A673 (cell line): Measurements from ENCODE around the gene ASXL1. TPM values are rescaled to one million over a fixed set of nuclear protein-coding genes. Genes with fewer than 3 reads are reported as not detected.

Experiments used
- BruUV-seq: library from RNA; stranded (reverse); fragments of 400-500 nt; replicated peaks from 2 replicates; lab custom pipeline; 2021; lab: Mats Ljungman, UMichigan
- CTCF ChIA-PET: fragments of 300-600 bp; sonication (Branson Sonifier 250); formaldehyde crosslinking; loops from one replicate; lab custom pipeline; 2022; ENCODE audit warnings: antibody characterized with exemption; lab: Charles Lee
- POLR2A ChIA-PET: fragments of 300-600 bp; sonication (Branson Sonifier 250); formaldehyde crosslinking; loops from one replicate; lab custom pipeline; 2022; ENCODE audit warnings: antibody characterized with exemption; ENCODE audit not compliant: low non-redundant PET; lab: Charles Lee
- DNase-seq: peaks from one replicate; pipeline ENCODE4 v3.0.0-alpha.2; 2015; ENCODE audit warnings: low spot score
- H3K27ac ChIP-seq: fragments of 200-600 bp; sonication (generic); 2 replicates; pipeline ENCODE4 v1.5.1; 2016; ENCODE audit warnings: mixed run types, low read depth, mild to moderate bottlenecking, mixed read lengths, antibody characterized with exemption, low read length; ENCODE audit not compliant: poor library complexity, severe bottlenecking
- H3K27me3 ChIP-seq: fragments of 200-600 bp; sonication (generic); replicated peaks from 2 replicates; pipeline ENCODE4 v1.6.1; 2017; ENCODE audit warnings: mixed run types, low read depth, mild to moderate bottlenecking, mixed read lengths, antibody characterized with exemption, low read length; ENCODE audit not compliant: insufficient read depth, poor library complexity
- H3K36me3 ChIP-seq: fragments of 200-600 bp; sonication (generic); 2 replicates; pipeline ENCODE4 v1.6.1; 2016; ENCODE audit warnings: mixed run types, mild to moderate bottlenecking, mixed read lengths, antibody characterized with exemption, low read length; ENCODE audit not compliant: insufficient read depth, poor library complexity, severe bottlenecking
- H3K4me1 ChIP-seq: fragments of 200-600 bp; sonication (generic); 2 replicates; pipeline ENCODE4 v1.6.1; 2017; ENCODE audit warnings: mixed run types, mild to moderate bottlenecking, mixed read lengths, antibody characterized with exemption, low read length; ENCODE audit not compliant: insufficient read depth, poor library complexity, severe bottlenecking
- H3K4me3 ChIP-seq: fragments of 200-600 bp; sonication (generic); 2 replicates; pipeline ENCODE4 v1.5.1; 2016; ENCODE audit warnings: low read depth, mixed run types, mild to moderate bottlenecking, mixed read lengths, low read length; ENCODE audit not compliant: poor library complexity, severe bottlenecking
- H3K9me3 ChIP-seq: fragments of 200-600 bp; sonication (generic); 2 replicates; pipeline ENCODE4 v1.6.1; 2016; ENCODE audit warnings: mixed run types, low read depth, mild to moderate bottlenecking, mixed read lengths, antibody characterized with exemption, low read length; ENCODE audit not compliant: poor library complexity, severe bottlenecking
- CTCF ChIP-seq: fragments of 300-800, 200-600 bp; sonication (generic); conservative IDR thresholded peaks from 2 replicates; pipeline ENCODE4 v1.5.1; 2017; ENCODE audit warnings: low read depth, mild to moderate bottlenecking, antibody characterized with exemption, low read length, moderate library complexity, mixed read lengths
- EZH2 ChIP-seq: fragments of 200-600 bp; sonication (generic); IDR thresholded peaks from 2 replicates; pipeline ENCODE4 v1.6.1; 2017; ENCODE audit warnings: borderline replicate concordance, low read depth, mild to moderate bottlenecking, mixed read lengths, antibody characterized with exemption, low read length; ENCODE audit not compliant: poor library complexity, severe bottlenecking
- intact Hi-C: fragments of 100-400 bp; cut with micrococcal nuclease; formaldehyde crosslinking; loops from one replicate; pipeline ENCODE4 v1.10.0; 2022; ENCODE audit not compliant: unreplicated experiment
- total RNA-seq: library from RNA; stranded (reverse); gene quantifications from 2 replicates; pipeline ENCODE4 v1.2.3, GENCODE V29; 2021

The ASXL1 gene
- total RNA-seq, 1 experiment from 2014 or later, result 101 TPM

GRCh38 chr20:32433311-32434021, 75.3 kb downstream of the ASXL1 start:
- Histone ChIP-seq H3K27me3 (no peaks in the 10 kb centered on the region), H3K9me3 (no peaks in the 10 kb centered on the region), H3K4me1 (no peaks in the 10 kb centered on the region), H3K27ac (no peak overlapping the region), H3K36me3 (peaks cover 99% of the 10 kb centered on the region), H3K4me3 (no peak overlapping the region)
- DNase-seq, result no peak
- TSS peak; percentile 21 for BruUV-seq
- ChIA-PET POLR2A (no interaction called here), CTCF (no interaction called here)
- intact Hi-C loops, result no loop called here
- TF ChIP-seq CTCF, result no peak
- TF ChIP-seq EZH2, result no peak

- Histone ChIP-seq H3K27ac (no peak overlapping the region), H3K36me3 (peaks cover 100% of the 10 kb centered on the region), H3K4me3 (no peak overlapping the region), H3K27me3 (no peaks in the 10 kb centered on the region), H3K4me1 (no peaks in the 10 kb centered on the region), H3K9me3 (no peaks in the 10 kb centered on the region)
- no TSS peak for BruUV-seq
- ChIA-PET CTCF (no interaction called here), POLR2A (no interaction called here)
- no peak for TF ChIP-seq CTCF
- no peak for TF ChIP-seq EZH2
- no peak for DNase-seq
- intact Hi-C loops, result no loop called here
Measured at GRCh38 chr20:32434434-32434833, 76.3 kb downstream of the ASXL1 start.

GRCh38 chr20:32435449-32436107, 77.4 kb downstream of the ASXL1 start:
- Histone ChIP-seq H3K4me3 (no peak overlapping the region), H3K36me3 (peaks cover 90% of the 10 kb centered on the region), H3K9me3 (no peaks in the 10 kb centered on the region), H3K27ac (no peak overlapping the region), H3K4me1 (no peaks in the 10 kb centered on the region), H3K27me3 (no peaks in the 10 kb centered on the region)
- CTCF ChIA-PET, result no interaction called here
- POLR2A ChIA-PET, result no interaction called here
- intact Hi-C loops, result no loop called here
- no peak for TF ChIP-seq CTCF
- no peak for TF ChIP-seq EZH2
- no TSS peak for BruUV-seq
- DNase-seq, result no peak
